ENCODE results near the gene KLHL18. TPM values are rescaled to one million over a fixed set of nuclear protein-coding genes. Genes with fewer than 3 reads are reported as not detected.

Gene KLHL18
- total RNA-seq, 1 donor from 2014 or later: 1.8 TPM

GRCh38 chr3:47379411-47379899 lies 96.7 kb downstream of the KLHL18 start:
- Histone ChIP-seq H3K4me3 (peak overlapping the region; percentile 79 to 93), H3K27me3 (no peaks in the 10 kb centered on the region), H3K36me3 (no peaks in the 10 kb centered on the region), H3K9me3 (no peaks in the 10 kb centered on the region), H3K27ac (no peak overlapping the region), H3K4me1 (peaks cover 3 to 26% of the 10 kb centered on the region in 2 donors)
- no peak for TF ChIP-seq CTCF (IDR thresholded peaks at IDR 0.05)
- no peak for DNase-seq (ENCODE audit: low spot score in 2 of 2)
- intact Hi-C loops (cut with DNase I): no loop called here

- H3K9me3 ChIP-seq: no peaks in the 10 kb centered on the region
- TF ChIP-seq CTCF (IDR thresholded peaks at IDR 0.05): no peak
- H3K27me3 ChIP-seq: no peaks in the 10 kb centered on the region
- H3K27ac ChIP-seq: peak overlapping the region; percentile 95 to 97
- H3K4me1 ChIP-seq: peaks cover 3 to 26% of the 10 kb centered on the region in 2 donors
- intact Hi-C loops (cut with DNase I): loop anchor here (2.0 to 5.0 kb wide), 4 partner anchors 97 to 402 kb away; partner anchors contain the start of genes KIF9, KLHL18, SCAP and SETD2
- no peaks in the 10 kb centered on the region for H3K36me3 ChIP-seq
- H3K4me3 ChIP-seq: peak overlapping the region; percentile 79 to 93
- no peak for DNase-seq (ENCODE audit: low spot score in 2 of 2)
Observed at GRCh38 chr3:47380026-47380600, 97.4 kb downstream of the KLHL18 start.

- Histone ChIP-seq H3K27me3 (no peaks in the 10 kb centered on the region), H3K4me1 (peaks cover 3 to 26% of the 10 kb centered on the region in 2 donors), H3K4me3 (peak within 1 kb of the TSS; percentile 79 to 93), H3K9me3 (no peaks in the 10 kb centered on the region), H3K27ac (peak within 1 kb of the TSS; percentile 95 to 97), H3K36me3 (no peaks in the 10 kb centered on the region)
- DNase-seq (ENCODE audit: low spot score in 2 of 2): peak; percentile 96 to 99
- TF ChIP-seq CTCF (IDR thresholded peaks at IDR 0.05): no peak
- intact Hi-C loops (cut with DNase I): loop anchor here (2.0 to 5.0 kb wide), 4 partner anchors 97 to 402 kb away; partner anchors contain the start of genes KIF9, KLHL18, SCAP and SETD2
Observed at GRCh38 chr3:47380601-47381316, 98.0 kb downstream of the KLHL18 start, which contains the start of gene PTPN23. Gene PTPN23 (plus strand): TSS chr3:47381021. CDS start chr3:47381097, 76 bp downstream.

- intact Hi-C loops (cut with DNase I): loop anchor here (2.0 to 5.0 kb wide), 4 partner anchors 96 to 401 kb away; partner anchors contain the start of genes KIF9, KLHL18, SCAP and SETD2
- peak; percentile 63 to 93 for DNase-seq (ENCODE audit: low spot score in 2 of 2)
- Histone ChIP-seq H3K27me3 (no peaks in the 10 kb centered on the region), H3K27ac (peak overlapping the region; percentile 95 to 97), H3K4me1 (peaks cover 3 to 26% of the 10 kb centered on the region in 2 donors), H3K36me3 (no peaks in the 10 kb centered on the region), H3K4me3 (peak overlapping the region; percentile 79 to 93), H3K9me3 (no peaks in the 10 kb centered on the region)
- TF ChIP-seq CTCF (IDR thresholded peaks at IDR 0.05): no peak
Observed at GRCh38 chr3:47381317-47382157, 98.8 kb downstream of the KLHL18 start.

GRCh38 chr3:47384425-47384824 lies 101.7 kb downstream of the KLHL18 start:
- intact Hi-C loops (cut with DNase I): loop anchor here (5.0 kb wide), 2 partner anchors 93 to 398 kb away; partner anchors contain the start of genes SCAP and SMARCC1
- H3K9me3 ChIP-seq: no peaks in the 10 kb centered on the region

More at GRCh38 chr3:47384425-47384824, 101.7 kb downstream of the KLHL18 start:
- TF ChIP-seq CTCF (IDR thresholded peaks at IDR 0.05): no peak
- H3K27me3 ChIP-seq: no peaks in the 10 kb centered on the region
- H3K36me3 ChIP-seq: peaks cover 4 to 7% of the 10 kb centered on the region in 2 donors
- DNase-seq (ENCODE audit: low spot score in 2 of 2): no peak
- H3K27ac ChIP-seq: no peak overlapping the region
- H3K4me3 ChIP-seq: no peak overlapping the region
- peaks cover 3 to 22% of the 10 kb centered on the region in 2 donors for H3K4me1 ChIP-seq
